Measurements from ENCODE around the gene THSD4.

The THSD4 gene

DNA sequence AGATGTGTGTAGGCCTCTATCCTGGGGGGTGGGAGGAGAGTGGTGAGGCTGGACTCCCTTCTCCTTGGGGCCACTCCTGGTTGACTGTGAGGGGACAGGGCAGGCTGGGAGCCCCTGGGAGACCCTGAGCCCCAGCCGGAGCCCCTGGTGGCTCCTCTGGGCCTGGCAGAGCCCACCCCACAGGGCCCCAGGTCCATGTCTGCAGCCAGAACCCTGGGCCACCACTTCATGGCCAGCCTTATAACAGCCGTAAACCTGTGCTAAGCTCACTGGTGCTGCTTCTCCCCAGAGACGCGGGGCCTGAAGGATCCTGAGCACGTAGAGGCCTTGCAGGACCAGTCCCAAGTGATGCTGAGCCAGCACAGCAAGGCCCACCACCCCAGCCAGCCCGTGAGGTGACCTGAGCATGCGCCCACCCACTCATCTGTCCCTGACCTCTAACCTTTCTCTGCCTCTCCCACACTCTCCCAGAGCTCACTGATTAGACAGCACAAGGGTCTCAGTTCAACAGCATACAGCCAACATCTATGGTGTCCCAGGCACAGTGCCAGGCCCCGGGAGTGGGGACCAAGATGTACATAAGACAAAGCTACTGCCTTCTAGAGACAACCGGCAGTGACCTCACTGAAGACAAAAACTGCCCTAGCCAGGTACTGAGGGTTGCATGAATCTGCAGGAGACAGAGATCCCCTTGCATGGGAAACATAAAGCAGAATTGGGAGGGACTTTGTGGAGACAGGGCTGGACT, 698.6 kb downstream of the THSD4 start:
- no peaks in the 10 kb centered on the region for H3K9me3 ChIP-seq (replicated peaks; ENCODE audit: insufficient read depth, low read length)
- TF ChIP-seq EZH2phosphoT487 (IDR thresholded peaks at IDR 0.05; ENCODE audit: low read length) (no peak), EZH2 (optimal IDR thresholded peaks at IDR 0.05; ENCODE audit: low read depth, low read length) (no peak)
- TF ChIP-seq, protein P1, sequence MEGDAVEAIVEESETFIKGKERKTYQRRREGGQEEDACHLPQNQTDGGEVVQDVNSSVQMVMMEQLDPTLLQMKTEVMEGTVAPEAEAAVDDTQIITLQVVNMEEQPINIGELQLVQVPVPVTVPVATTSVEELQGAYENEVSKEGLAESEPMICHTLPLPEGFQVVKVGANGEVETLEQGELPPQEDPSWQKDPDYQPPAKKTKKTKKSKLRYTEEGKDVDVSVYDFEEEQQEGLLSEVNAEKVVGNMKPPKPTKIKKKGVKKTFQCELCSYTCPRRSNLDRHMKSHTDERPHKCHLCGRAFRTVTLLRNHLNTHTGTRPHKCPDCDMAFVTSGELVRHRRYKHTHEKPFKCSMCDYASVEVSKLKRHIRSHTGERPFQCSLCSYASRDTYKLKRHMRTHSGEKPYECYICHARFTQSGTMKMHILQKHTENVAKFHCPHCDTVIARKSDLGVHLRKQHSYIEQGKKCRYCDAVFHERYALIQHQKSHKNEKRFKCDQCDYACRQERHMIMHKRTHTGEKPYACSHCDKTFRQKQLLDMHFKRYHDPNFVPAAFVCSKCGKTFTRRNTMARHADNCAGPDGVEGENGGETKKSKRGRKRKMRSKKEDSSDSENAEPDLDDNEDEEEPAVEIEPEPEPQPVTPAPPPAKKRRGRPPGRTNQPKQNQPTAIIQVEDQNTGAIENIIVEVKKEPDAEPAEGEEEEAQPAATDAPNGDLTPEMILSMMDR (IDR thresholded peaks at IDR 0.05; ENCODE audit: low read length) = no peak
- H3K36me3 ChIP-seq (replicated peaks; ENCODE audit: insufficient read depth, low read length) = no peaks in the 10 kb centered on the region
- H3F3A ChIP-seq (ENCODE audit: insufficient read depth, low read length) = no peaks in the 10 kb centered on the region
- no peak overlapping the region for H3K27ac ChIP-seq (ENCODE audit: low read length)
- H3K4me3 ChIP-seq (ENCODE audit: low read length) = no peak overlapping the region
- H3K27me3 ChIP-seq (replicated peaks; ENCODE audit: insufficient read depth, low read length) = no peaks in the 10 kb centered on the region
- no peak overlapping the region for H3K4me2 ChIP-seq (ENCODE audit: low read depth, low read length)
- H3K9ac ChIP-seq (ENCODE audit: low read length) = no peak overlapping the region
- H3K79me2 ChIP-seq (ENCODE audit: low read length) = no peaks in the 10 kb centered on the region
- H2AFZ ChIP-seq (ENCODE audit: low read length) = no peak overlapping the region
- H3K9me2 ChIP-seq (replicated peaks; ENCODE audit: insufficient read depth, low read length) = no peaks in the 10 kb centered on the region
- H4K20me1 ChIP-seq (ENCODE audit: insufficient read depth, low read length) = no peaks in the 10 kb centered on the region
- H3K4me1 ChIP-seq (ENCODE audit: low read length) = no peaks in the 10 kb centered on the region
- no peak for DNase-seq

- Histone ChIP-seq H3K4me2 (ENCODE audit: low read depth, low read length) (no peak overlapping the region), H3K36me3 (replicated peaks; ENCODE audit: insufficient read depth, low read length) (no peaks in the 10 kb centered on the region), H3K4me1 (ENCODE audit: low read length) (no peaks in the 10 kb centered on the region), H3K79me2 (ENCODE audit: low read length) (no peaks in the 10 kb centered on the region), H3K9me2 (replicated peaks; ENCODE audit: insufficient read depth, low read length) (no peaks in the 10 kb centered on the region), H3K4me3 (ENCODE audit: low read length) (no peak overlapping the region), H4K20me1 (ENCODE audit: insufficient read depth, low read length) (no peaks in the 10 kb centered on the region), H3K27ac (ENCODE audit: low read length) (no peak overlapping the region), H2AFZ (ENCODE audit: low read length) (no peak overlapping the region), H3K27me3 (replicated peaks; ENCODE audit: insufficient read depth, low read length) (no peaks in the 10 kb centered on the region), H3K9ac (ENCODE audit: low read length) (no peak overlapping the region), H3F3A (ENCODE audit: insufficient read depth, low read length) (no peaks in the 10 kb centered on the region), H3K9me3 (replicated peaks; ENCODE audit: insufficient read depth, low read length) (no peaks in the 10 kb centered on the region)
- TF ChIP-seq EZH2phosphoT487 (IDR thresholded peaks at IDR 0.05; ENCODE audit: low read length) = no peak
- TF ChIP-seq, protein P1 (IDR thresholded peaks at IDR 0.05; ENCODE audit: low read length) = no peak
- TF ChIP-seq EZH2 (optimal IDR thresholded peaks at IDR 0.05; ENCODE audit: low read depth, low read length) = no peak
- no peak for DNase-seq
These were observed 700.0 kb downstream of the THSD4 start for GRCh38 chr15:71815301-71815700.

- no peaks in the 10 kb centered on the region for H3F3A ChIP-seq (ENCODE audit: insufficient read depth, low read length)
- no peak overlapping the region for H3K9ac ChIP-seq (ENCODE audit: low read length)
- no peaks in the 10 kb centered on the region for H3K9me3 ChIP-seq (replicated peaks; ENCODE audit: insufficient read depth, low read length)
- H3K4me1 ChIP-seq (ENCODE audit: low read length) = no peaks in the 10 kb centered on the region
- DNase-seq = no peak
- no peak overlapping the region for H3K4me3 ChIP-seq (ENCODE audit: low read length)
- no peaks in the 10 kb centered on the region for H3K36me3 ChIP-seq (replicated peaks; ENCODE audit: insufficient read depth, low read length)
- no peaks in the 10 kb centered on the region for H3K79me2 ChIP-seq (ENCODE audit: low read length)
- H3K9me2 ChIP-seq (replicated peaks; ENCODE audit: insufficient read depth, low read length) = no peaks in the 10 kb centered on the region
- H4K20me1 ChIP-seq (ENCODE audit: insufficient read depth, low read length) = no peaks in the 10 kb centered on the region
- H3K27me3 ChIP-seq (replicated peaks; ENCODE audit: insufficient read depth, low read length) = no peaks in the 10 kb centered on the region
- no peak overlapping the region for H3K27ac ChIP-seq (ENCODE audit: low read length)
- no peak overlapping the region for H2AFZ ChIP-seq (ENCODE audit: low read length)
- TF ChIP-seq EZH2 (optimal IDR thresholded peaks at IDR 0.05; ENCODE audit: low read depth, low read length) (no peak), EZH2phosphoT487 (IDR thresholded peaks at IDR 0.05; ENCODE audit: low read length) (no peak)
- TF ChIP-seq, protein P1 (IDR thresholded peaks at IDR 0.05; ENCODE audit: low read length) = no peak
- no peak overlapping the region for H3K4me2 ChIP-seq (ENCODE audit: low read depth, low read length)
These were observed 702.1 kb downstream of the THSD4 start for GRCh38 chr15:71817351-71817750.

Data from MM.1S (cell line).